Peyer's patch (tissue), 4 donors: ENCODE measurements around the gene MGLL.
A peak's percentile ranks its signal among the peaks of the same experiment; 100 is the strongest.

ENCODE experiments used
- POLR2A ChIP-seq, 2 donors: fragments of 450-650 bp; IDR thresholded peaks; one replicate each; pipeline ENCODE4 v1.5.1; 2017; ENCODE audit warnings: antibody characterized with exemption in 2 of 2, mild to moderate bottlenecking in 2 of 2, moderate library complexity in 2 of 2
- TF ChIP-seq, protein P1 (sequence below), 6 experiments: fragments of 450-650 bp in 4 of 6; fragments of 200-600 bp in 2 of 6; sonication (generic) in 1 of 6; IDR thresholded peaks; one replicate each; pipeline ENCODE4 v1.5.1; 2017 to 2019; ENCODE audit warnings: antibody characterized with exemption in 6 of 6, mild to moderate bottlenecking in 3 of 6, moderate library complexity in 1 of 6

DNA sequence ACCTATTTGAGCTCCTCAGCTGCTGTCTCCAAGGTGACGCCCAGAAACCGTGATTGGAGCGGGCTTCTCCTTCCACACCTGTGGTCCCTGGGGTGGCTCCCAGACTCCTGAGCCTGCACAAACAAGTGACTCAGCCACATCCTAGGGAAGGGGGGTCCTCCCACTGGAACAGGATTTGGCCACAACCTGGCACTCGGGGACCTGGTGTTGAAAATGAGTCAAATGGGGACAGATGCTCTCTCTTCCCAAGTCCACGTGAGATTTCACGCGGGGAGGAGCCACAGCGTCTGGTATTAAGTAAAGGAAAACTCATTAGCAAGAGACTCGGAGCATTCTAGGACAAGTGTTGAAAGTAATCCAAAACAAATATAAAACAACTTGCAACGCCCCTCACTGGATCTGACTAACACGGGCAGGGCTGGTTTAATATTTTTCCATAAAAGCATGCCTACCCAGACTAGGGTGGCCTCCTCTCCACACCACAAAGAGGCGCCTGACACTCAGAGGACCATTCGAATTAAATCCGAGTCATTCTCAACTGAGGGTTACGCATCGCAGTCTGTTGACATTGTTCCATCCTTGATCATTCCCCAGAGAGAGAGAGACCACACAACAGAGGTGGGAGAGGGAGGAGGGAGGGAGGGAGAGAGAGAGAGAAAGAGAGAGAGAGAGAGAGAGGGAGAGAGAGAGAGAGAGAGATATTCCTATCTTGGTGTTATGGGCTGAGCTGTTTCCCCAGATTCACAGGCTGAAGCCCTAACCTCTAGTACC is 74.4 kb downstream of the MGLL start:
- TF ChIP-seq, protein P1, sequence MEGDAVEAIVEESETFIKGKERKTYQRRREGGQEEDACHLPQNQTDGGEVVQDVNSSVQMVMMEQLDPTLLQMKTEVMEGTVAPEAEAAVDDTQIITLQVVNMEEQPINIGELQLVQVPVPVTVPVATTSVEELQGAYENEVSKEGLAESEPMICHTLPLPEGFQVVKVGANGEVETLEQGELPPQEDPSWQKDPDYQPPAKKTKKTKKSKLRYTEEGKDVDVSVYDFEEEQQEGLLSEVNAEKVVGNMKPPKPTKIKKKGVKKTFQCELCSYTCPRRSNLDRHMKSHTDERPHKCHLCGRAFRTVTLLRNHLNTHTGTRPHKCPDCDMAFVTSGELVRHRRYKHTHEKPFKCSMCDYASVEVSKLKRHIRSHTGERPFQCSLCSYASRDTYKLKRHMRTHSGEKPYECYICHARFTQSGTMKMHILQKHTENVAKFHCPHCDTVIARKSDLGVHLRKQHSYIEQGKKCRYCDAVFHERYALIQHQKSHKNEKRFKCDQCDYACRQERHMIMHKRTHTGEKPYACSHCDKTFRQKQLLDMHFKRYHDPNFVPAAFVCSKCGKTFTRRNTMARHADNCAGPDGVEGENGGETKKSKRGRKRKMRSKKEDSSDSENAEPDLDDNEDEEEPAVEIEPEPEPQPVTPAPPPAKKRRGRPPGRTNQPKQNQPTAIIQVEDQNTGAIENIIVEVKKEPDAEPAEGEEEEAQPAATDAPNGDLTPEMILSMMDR (IDR thresholded peaks at IDR 0.05): peak in 3 of 6 experiments; percentile 6 to 25 (median 8)
- TF ChIP-seq POLR2A (IDR thresholded peaks at IDR 0.05): no peak
